COLO829 (cell line): ENCODE results near the gene ELMO3.

Experiments used
- DNase-seq: peaks from one replicate; pipeline ENCODE4 v3.0.0; 2012; ENCODE audit warnings: low spot score

The ELMO3 gene

GRCh38 chr16:67199011-67199807, at the start of gene ELMO3:
ELMO3 (plus strand) TSS chr16:67199131; CDS start chr16:67199327, 196 bp downstream.
- no peak for DNase-seq

GRCh38 chr16:67149276-67150046, 49.5 kb upstream of the ELMO3 start:
- DNase-seq = no peak

- no peak for DNase-seq
Measured at GRCh38 chr16:67150047-67150832, 48.7 kb upstream of the ELMO3 start.

GRCh38 chr16:67150833-67151396, 48.0 kb upstream of the ELMO3 start, which contains the start of gene B3GNT9:
B3GNT9 (minus strand) TSS chr16:67150998; CDS start chr16:67150485, 513 bp downstream.
- DNase-seq = no peak

- no peak for DNase-seq
Measured at GRCh38 chr16:67151431-67152097, 47.4 kb upstream of the ELMO3 start.

GRCh38 chr16:67154578-67155294, 44.2 kb upstream of the ELMO3 start:
- DNase-seq = no peak

GRCh38 chr16:67155295-67156142, 43.4 kb upstream of the ELMO3 start:
- no peak for DNase-seq

- DNase-seq = no peak
Measured at GRCh38 chr16:67156143-67156844, 42.6 kb upstream of the ELMO3 start.

- DNase-seq = no peak
Measured at GRCh38 chr16:67157106-67157748, 41.7 kb upstream of the ELMO3 start.

GRCh38 chr16:67157892-67158635, 40.9 kb upstream of the ELMO3 start:
- DNase-seq = no peak

- no peak for DNase-seq
Measured at GRCh38 chr16:67158637-67159600, 40.0 kb upstream of the ELMO3 start.

GRCh38 chr16:67161595-67162058, 37.3 kb upstream of the ELMO3 start:
- no peak for DNase-seq

GRCh38 chr16:67162506-67163163, 36.3 kb upstream of the ELMO3 start:
- no peak for DNase-seq

GRCh38 chr16:67163164-67163998, 35.5 kb upstream of the ELMO3 start:
- no peak for DNase-seq

- no peak for DNase-seq
Measured at GRCh38 chr16:67163999-67164558, 34.9 kb upstream of the ELMO3 start.
